AG09309 (cell line): Measurements from ENCODE around the gene UMAD1.

Experiments
- DNase-seq: peaks from one replicate; pipeline ENCODE4 v3.0.0-alpha.2; 2010; ENCODE audit warnings: low read depth
- H3K4me3 ChIP-seq: 2 replicates; pipeline ENCODE4 v1.5.1; 2011; ENCODE audit warnings: mild to moderate bottlenecking, low read depth, low read length, moderate library complexity; ENCODE audit not compliant: control insufficient read depth
- CTCF ChIP-seq: IDR thresholded peaks from 2 replicates; pipeline ENCODE4 v1.5.1; 2011; ENCODE audit warnings: mild to moderate bottlenecking, low read depth, low read length, inconsistent platforms; ENCODE audit not compliant: insufficient read depth, control insufficient read depth; ENCODE audit errors: missing control alignments

UMAD1 gene

DNA sequence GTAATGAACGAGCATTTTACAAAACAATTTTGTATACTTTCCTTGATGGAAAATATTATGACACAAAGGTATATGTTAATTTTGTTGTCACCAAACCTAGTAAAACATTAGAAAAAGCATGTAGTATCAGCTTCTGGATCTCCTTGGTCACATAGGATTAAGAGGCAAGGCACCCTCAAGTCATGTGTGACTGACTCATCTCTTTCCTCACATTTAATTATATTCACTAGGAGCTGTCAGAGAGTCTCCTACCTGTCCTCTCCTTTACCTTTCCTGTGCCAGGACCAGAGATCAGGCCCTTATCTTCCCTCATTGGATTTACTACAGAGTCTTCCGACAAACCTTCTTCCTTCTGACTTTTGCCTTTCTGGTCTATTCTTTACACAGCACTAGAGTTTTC lies 189.1 kb downstream of the UMAD1 start:
- TF ChIP-seq CTCF, result no peak
- H3K4me3 ChIP-seq, result no peak overlapping the region
- no peak for DNase-seq

GRCh38 chr7:7830122-7830878 lies 189.7 kb downstream of the UMAD1 start:
- no peak for TF ChIP-seq CTCF
- no peak overlapping the region for H3K4me3 ChIP-seq
- no peak for DNase-seq

- no peak overlapping the region for H3K4me3 ChIP-seq
- no peak for DNase-seq
- no peak for TF ChIP-seq CTCF
Observed at GRCh38 chr7:7832518-7832917, 192.0 kb downstream of the UMAD1 start.

DNA sequence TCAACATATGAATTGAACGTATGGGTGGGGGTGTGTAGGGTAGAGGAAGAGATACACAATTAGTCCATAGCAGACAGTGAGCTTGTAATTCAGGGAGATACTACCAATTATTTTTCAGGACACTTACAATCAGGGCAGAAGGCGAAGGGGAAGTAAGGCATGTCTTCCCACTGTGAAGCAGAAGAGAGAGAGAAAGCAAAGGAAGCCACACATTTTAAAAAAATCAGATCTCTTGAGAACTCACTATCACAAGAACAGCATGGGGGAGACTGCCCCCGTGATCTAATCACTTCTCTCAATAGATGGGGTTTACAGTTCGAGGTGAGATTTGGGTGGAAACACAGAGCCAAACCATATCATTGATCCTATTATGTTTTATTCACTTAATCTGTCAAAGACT lies 194.2 kb downstream of the UMAD1 start:
- TF ChIP-seq CTCF, result no peak
- H3K4me3 ChIP-seq, result no peak overlapping the region
- no peak for DNase-seq

DNA sequence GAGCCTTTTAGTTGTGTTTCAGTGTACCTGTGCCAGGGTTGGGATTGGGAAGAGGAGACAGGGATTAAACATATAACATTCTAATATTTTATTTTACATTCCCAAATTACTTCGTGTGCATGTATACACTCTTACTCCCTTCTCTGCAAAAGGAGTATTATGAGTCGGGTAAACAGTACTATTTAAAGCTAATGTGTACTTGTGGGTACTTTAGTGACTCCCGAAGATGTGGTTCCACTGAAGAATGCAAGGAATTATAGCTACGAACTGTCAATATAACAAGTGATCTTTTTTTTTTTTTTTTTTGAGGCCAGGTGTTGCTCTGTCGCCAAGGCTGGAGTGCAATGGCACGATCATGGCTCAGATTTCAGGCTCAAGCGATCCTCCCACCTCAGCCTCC lies 200.5 kb downstream of the UMAD1 start:
- no peak for TF ChIP-seq CTCF
- no peak for DNase-seq
- H3K4me3 ChIP-seq, result no peak overlapping the region

DNA sequence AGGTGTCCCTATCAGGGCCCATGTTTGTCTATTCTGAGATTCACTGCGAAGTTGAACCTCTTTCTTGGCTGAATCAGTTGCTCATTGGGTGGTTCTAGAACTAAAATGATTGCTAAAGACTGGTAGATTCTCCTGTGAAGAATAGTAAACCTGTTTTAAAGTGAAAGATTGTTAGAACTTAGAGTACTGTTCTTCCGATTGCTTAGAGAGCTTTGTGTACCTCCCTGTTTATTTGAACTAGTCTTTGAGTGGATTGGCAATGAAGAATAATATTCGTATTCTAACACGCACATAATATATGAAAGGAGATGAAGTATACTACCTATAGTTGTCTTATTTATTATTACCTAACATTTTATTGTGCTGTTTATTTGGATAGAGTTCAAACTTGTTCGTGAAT lies 202.7 kb downstream of the UMAD1 start:
- DNase-seq, result no peak
- no peak overlapping the region for H3K4me3 ChIP-seq
- no peak for TF ChIP-seq CTCF
